ENCODE results near the gene USP31. TPM values are rescaled to one million over a fixed set of nuclear protein-coding genes. Genes with fewer than 3 reads are reported as not detected.

Gene USP31
- total and polyA plus RNA-seq, 2 of the 13 experiments (the other 11 are each of a cell fraction or from before 2014, with no cell fraction given), result 22.5 to 23.3 TPM

GRCh38 chr16:23141959-23142740 lies 7.1 kb downstream of the USP31 start (continued):
- peak; percentile 57; the same call in 1 of the 2 replicates for TF ChIP-seq ARID4A (CRISPR knock-in tag; IDR thresholded peaks at IDR 0.05; ENCODE audit: borderline replicate concordance)
- no peak for TF ChIP-seq KLF15 (CRISPR knock-in tag; IDR thresholded peaks at IDR 0.05; ENCODE audit: borderline replicate concordance)
- no peak for TF ChIP-seq ZFP90 (CRISPR knock-in tag; IDR thresholded peaks at IDR 0.05; ENCODE audit: borderline replicate concordance)
- no peak for TF ChIP-seq GTF3A (CRISPR knock-in tag; conservative IDR thresholded peaks at IDR 0.05)
- TF ChIP-seq HOXD1 (CRISPR knock-in tag; IDR thresholded peaks at IDR 0.05), result no peak
- TF ChIP-seq ZNF746 (CRISPR knock-in tag; IDR thresholded peaks at IDR 0.05), result no peak
- no peak for TF ChIP-seq CEBPB (IDR thresholded peaks at IDR 0.05; ENCODE audit: borderline replicate concordance, low read depth, low read length)
- no peak for TF ChIP-seq ZNF558 (CRISPR knock-in tag; IDR thresholded peaks at IDR 0.05; ENCODE audit: borderline replicate concordance)
- peak; percentile 16; the same call in 1 of the 2 replicates for TF ChIP-seq FOXJ3 (CRISPR knock-in tag; IDR thresholded peaks at IDR 0.05; ENCODE audit: borderline replicate concordance)
- TF ChIP-seq, protein P1, sequence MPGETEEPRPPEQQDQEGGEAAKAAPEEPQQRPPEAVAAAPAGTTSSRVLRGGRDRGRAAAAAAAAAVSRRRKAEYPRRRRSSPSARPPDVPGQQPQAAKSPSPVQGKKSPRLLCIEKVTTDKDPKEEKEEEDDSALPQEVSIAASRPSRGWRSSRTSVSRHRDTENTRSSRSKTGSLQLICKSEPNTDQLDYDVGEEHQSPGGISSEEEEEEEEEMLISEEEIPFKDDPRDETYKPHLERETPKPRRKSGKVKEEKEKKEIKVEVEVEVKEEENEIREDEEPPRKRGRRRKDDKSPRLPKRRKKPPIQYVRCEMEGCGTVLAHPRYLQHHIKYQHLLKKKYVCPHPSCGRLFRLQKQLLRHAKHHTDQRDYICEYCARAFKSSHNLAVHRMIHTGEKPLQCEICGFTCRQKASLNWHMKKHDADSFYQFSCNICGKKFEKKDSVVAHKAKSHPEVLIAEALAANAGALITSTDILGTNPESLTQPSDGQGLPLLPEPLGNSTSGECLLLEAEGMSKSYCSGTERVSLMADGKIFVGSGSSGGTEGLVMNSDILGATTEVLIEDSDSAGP (CRISPR knock-in tag; IDR thresholded peaks at IDR 0.05; ENCODE audit: borderline replicate concordance), result peak; percentile 35; the same call in 1 of the 2 replicates
- TF ChIP-seq EEA1 (CRISPR knock-in tag; IDR thresholded peaks at IDR 0.05; ENCODE audit: borderline replicate concordance), result no peak
- no peak for TF ChIP-seq DNMT1 (CRISPR knock-in tag; IDR thresholded peaks at IDR 0.05)

All from HepG2 (cell line).